GM19468 (cell line): ENCODE results near the gene COL4A6.

ENCODE experiments used
- ATAC-seq: cut with Tn5 transposase; IDR thresholded peaks from one replicate; pipeline ENCODE4 v1.9.1; 2021; ENCODE audit warnings: mild to moderate bottlenecking, moderate library complexity, moderate number of reproducible peaks; ENCODE audit not compliant: unreplicated experiment; ENCODE audit errors: extremely low read depth

COL4A6 gene

GRCh38 chrX:108167211-108167872 is 270.9 kb downstream of the COL4A6 start:
- no peak for ATAC-seq

- ATAC-seq: no peak
Observed at GRCh38 chrX:108165383-108166111, 272.7 kb downstream of the COL4A6 start.

- no peak for ATAC-seq
Observed at GRCh38 chrX:108163333-108164082, 274.7 kb downstream of the COL4A6 start.

- no peak for ATAC-seq
Observed at GRCh38 chrX:108162265-108162664, 276.0 kb downstream of the COL4A6 start.

- ATAC-seq: no peak
Observed at GRCh38 chrX:108160309-108160708, 277.9 kb downstream of the COL4A6 start.

- no peak for ATAC-seq
Observed at GRCh38 chrX:108159028-108159670, 279.1 kb downstream of the COL4A6 start.

GRCh38 chrX:108157628-108158027 is 280.6 kb downstream of the COL4A6 start:
- no peak for ATAC-seq

GRCh38 chrX:108156934-108157466 is 281.2 kb downstream of the COL4A6 start:
- ATAC-seq: no peak

GRCh38 chrX:108156082-108156481 is 282.1 kb downstream of the COL4A6 start:
- no peak for ATAC-seq

- no peak for ATAC-seq
Observed at GRCh38 chrX:108148524-108148923, 289.7 kb downstream of the COL4A6 start.

- ATAC-seq: no peak
Observed at GRCh38 chrX:108138814-108139702, 299.2 kb downstream of the COL4A6 start.

- ATAC-seq: no peak
Observed at GRCh38 chrX:108134724-108135123, 303.5 kb downstream of the COL4A6 start.

- no peak for ATAC-seq
Observed at GRCh38 chrX:108132876-108133275, 305.3 kb downstream of the COL4A6 start.

GRCh38 chrX:108132034-108132433 is 306.2 kb downstream of the COL4A6 start:
- no peak for ATAC-seq

GRCh38 chrX:108131471-108131870 is 306.8 kb downstream of the COL4A6 start:
- ATAC-seq: no peak

- ATAC-seq: no peak
Observed at GRCh38 chrX:108130889-108131288, 307.3 kb downstream of the COL4A6 start.

- ATAC-seq: no peak
Observed at GRCh38 chrX:108127152-108127551, 311.1 kb downstream of the COL4A6 start.

- ATAC-seq: no peak
Observed at GRCh38 chrX:108126661-108127060, 311.6 kb downstream of the COL4A6 start.

GRCh38 chrX:108123591-108124366 is 314.4 kb downstream of the COL4A6 start:
- no peak for ATAC-seq
